Loucy (cell line): ENCODE results near the gene LAMB3.

ENCODE experiments used
- H2AFZ ChIP-seq: fragments of 200-600 bp; sonication (generic); 2 replicates; pipeline ENCODE4 v1.6.0; 2016; ENCODE audit warnings: antibody characterized with exemption, mild to moderate bottlenecking, low read length, moderate library complexity
- H3F3A ChIP-seq: fragments of 200-600 bp; 2 replicates; pipeline ENCODE4 v1.6.0; 2016; ENCODE audit warnings: antibody characterized with exemption, low read depth, mild to moderate bottlenecking
- H3K27me3 ChIP-seq: fragments of 200-600 bp; sonication (generic); 2 replicates; pipeline ENCODE4 v1.6.1; 2014; ENCODE audit warnings: low read length, mild to moderate bottlenecking; ENCODE audit not compliant: insufficient read depth, poor library complexity, severe bottlenecking
- H3K36me3 ChIP-seq: fragments of 200-600 bp; sonication (generic); 2 replicates; pipeline ENCODE4 v1.6.1; 2016; ENCODE audit warnings: low read length; ENCODE audit not compliant: insufficient read depth
- H3K4me1 ChIP-seq: fragments of 200-600 bp; sonication (generic); 2 replicates; pipeline ENCODE4 v1.5.1; 2014; ENCODE audit warnings: low read length, mild to moderate bottlenecking; ENCODE audit not compliant: insufficient read depth, poor library complexity, severe bottlenecking
- H3K4me2 ChIP-seq: fragments of 200-600 bp; sonication (generic); 2 replicates; pipeline ENCODE4 v1.6.0; 2014; ENCODE audit warnings: antibody characterized with exemption, low read length, low read depth, mild to moderate bottlenecking; ENCODE audit not compliant: poor library complexity, severe bottlenecking
- H3K4me3 ChIP-seq: fragments of 200-600 bp; sonication (generic); 2 replicates; pipeline ENCODE4 v1.5.1; 2014; ENCODE audit warnings: low read length, mild to moderate bottlenecking, mixed read lengths; ENCODE audit not compliant: poor library complexity, severe bottlenecking
- H3K79me2 ChIP-seq: fragments of 200-600 bp; sonication (generic); 2 replicates; pipeline ENCODE4 v1.6.1; 2014; ENCODE audit warnings: low read length; ENCODE audit not compliant: insufficient read depth
- H3K9ac ChIP-seq: fragments of 200-600 bp; sonication (generic); 2 replicates; pipeline ENCODE4 v1.6.0; 2014; ENCODE audit warnings: mild to moderate bottlenecking, low read depth, low read length, moderate library complexity; ENCODE audit not compliant: poor library complexity, severe bottlenecking
- H3K9me2 ChIP-seq: fragments of 200-600 bp; sonication (generic); replicated peaks from 2 replicates; pipeline ENCODE4 v1.6.1; 2016; ENCODE audit warnings: low read depth, low read length, mixed read lengths
- H3K9me3 ChIP-seq: fragments of 200-600 bp; sonication (generic); 2 replicates; pipeline ENCODE4 v1.6.1; 2014; ENCODE audit warnings: mild to moderate bottlenecking, antibody characterized with exemption, low read length, low read depth; ENCODE audit not compliant: insufficient read depth
- H4K20me1 ChIP-seq: fragments of 200-600 bp; sonication (generic); 2 replicates; pipeline ENCODE4 v1.6.0; 2014; ENCODE audit warnings: antibody characterized with exemption, low read length, mild to moderate bottlenecking; ENCODE audit not compliant: insufficient read depth, poor library complexity, severe bottlenecking
- EZH2phosphoT487 ChIP-seq: fragments of 200-600 bp; IDR thresholded peaks from 2 replicates; pipeline ENCODE4 v1.6.1; 2018; ENCODE audit warnings: antibody characterized with exemption, mild to moderate bottlenecking, moderate library complexity, borderline replicate concordance
- TF ChIP-seq, protein P1 (sequence below): fragments of 200-600 bp; sonication (generic); conservative IDR thresholded peaks from 2 replicates; pipeline ENCODE4 v1.5.1; 2014; ENCODE audit warnings: mild to moderate bottlenecking, antibody characterized with exemption, low read length

LAMB3 gene

DNA sequence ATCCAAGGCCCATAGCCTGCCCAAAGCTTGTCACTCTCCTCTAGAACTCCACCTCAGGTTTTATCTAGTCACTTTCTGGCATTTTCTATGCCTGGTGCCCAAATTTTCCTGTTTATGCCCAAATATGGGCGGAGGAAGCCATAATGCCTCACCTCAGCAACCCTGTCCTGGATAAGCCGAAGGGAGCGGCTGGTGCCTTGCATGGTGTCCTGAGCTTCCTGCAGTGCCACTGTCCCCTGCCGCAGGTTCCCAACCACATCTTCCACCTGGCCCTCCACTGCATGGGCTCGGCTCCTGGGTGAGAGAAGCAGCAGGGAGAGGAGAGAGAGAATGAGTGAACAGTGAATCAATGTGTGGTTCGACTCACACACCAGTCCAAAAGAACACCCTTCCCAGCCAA is 34.5 kb downstream of the LAMB3 start:
- Histone ChIP-seq H4K20me1 (no peaks in the 10 kb centered on the region), H3K9ac (no peak overlapping the region), H3K4me2 (no peak overlapping the region), H3K9me3 (no peaks in the 10 kb centered on the region), H3K4me1 (no peaks in the 10 kb centered on the region), H3K79me2 (no peaks in the 10 kb centered on the region), H2AFZ (no peak overlapping the region), H3F3A (no peaks in the 10 kb centered on the region), H3K4me3 (no peak overlapping the region), H3K27me3 (no peaks in the 10 kb centered on the region), H3K9me2 (no peaks in the 10 kb centered on the region), H3K36me3 (no peaks in the 10 kb centered on the region)
- TF ChIP-seq, protein P1, sequence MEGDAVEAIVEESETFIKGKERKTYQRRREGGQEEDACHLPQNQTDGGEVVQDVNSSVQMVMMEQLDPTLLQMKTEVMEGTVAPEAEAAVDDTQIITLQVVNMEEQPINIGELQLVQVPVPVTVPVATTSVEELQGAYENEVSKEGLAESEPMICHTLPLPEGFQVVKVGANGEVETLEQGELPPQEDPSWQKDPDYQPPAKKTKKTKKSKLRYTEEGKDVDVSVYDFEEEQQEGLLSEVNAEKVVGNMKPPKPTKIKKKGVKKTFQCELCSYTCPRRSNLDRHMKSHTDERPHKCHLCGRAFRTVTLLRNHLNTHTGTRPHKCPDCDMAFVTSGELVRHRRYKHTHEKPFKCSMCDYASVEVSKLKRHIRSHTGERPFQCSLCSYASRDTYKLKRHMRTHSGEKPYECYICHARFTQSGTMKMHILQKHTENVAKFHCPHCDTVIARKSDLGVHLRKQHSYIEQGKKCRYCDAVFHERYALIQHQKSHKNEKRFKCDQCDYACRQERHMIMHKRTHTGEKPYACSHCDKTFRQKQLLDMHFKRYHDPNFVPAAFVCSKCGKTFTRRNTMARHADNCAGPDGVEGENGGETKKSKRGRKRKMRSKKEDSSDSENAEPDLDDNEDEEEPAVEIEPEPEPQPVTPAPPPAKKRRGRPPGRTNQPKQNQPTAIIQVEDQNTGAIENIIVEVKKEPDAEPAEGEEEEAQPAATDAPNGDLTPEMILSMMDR: no peak
- TF ChIP-seq EZH2phosphoT487: no peak

DNA sequence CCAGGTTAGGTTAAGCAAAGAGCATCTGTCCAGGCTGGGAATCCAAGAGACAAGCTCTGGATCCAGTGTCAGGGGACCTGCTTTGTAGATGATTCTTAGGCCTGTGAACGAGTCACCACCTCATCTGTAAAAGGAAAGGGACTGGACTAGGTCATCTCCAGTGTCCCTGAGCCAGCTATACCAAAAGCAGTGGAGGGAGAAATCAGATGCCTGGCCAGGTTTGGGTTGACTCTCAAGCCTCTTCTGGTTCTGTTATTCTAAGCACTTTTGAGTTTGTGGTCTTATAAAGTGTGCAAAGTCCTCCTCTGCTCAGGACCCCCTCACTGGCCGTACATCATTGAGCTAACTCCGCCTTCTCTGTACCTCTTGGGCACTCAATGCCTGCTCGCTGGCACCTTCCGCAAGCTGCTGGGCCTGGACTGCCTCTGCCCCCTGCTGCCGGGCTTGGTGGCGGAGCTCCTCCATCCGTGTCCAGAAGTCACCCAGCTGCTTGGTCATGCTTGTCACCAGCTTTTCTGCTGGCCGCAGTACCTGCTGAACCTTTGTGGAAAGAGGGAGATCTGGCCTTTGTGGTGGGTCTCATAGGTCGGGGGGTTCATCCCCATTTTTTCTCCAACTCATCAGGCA is 35.1 kb downstream of the LAMB3 start:
- Histone ChIP-seq H3K79me2 (no peaks in the 10 kb centered on the region), H3K36me3 (no peaks in the 10 kb centered on the region), H3K9ac (no peak overlapping the region), H3K9me2 (no peaks in the 10 kb centered on the region), H3K9me3 (no peaks in the 10 kb centered on the region), H3F3A (no peaks in the 10 kb centered on the region), H2AFZ (no peak overlapping the region), H3K4me1 (no peaks in the 10 kb centered on the region), H3K4me2 (no peak overlapping the region), H4K20me1 (no peaks in the 10 kb centered on the region), H3K27me3 (no peaks in the 10 kb centered on the region), H3K4me3 (no peak overlapping the region)
- TF ChIP-seq, protein P1: no peak
- TF ChIP-seq EZH2phosphoT487: no peak

- Histone ChIP-seq H3K27me3 (no peaks in the 10 kb centered on the region), H3K36me3 (no peaks in the 10 kb centered on the region)
Observed at GRCh38 chr1:209616366-209617046, 35.7 kb downstream of the LAMB3 start.

More at GRCh38 chr1:209616366-209617046, 35.7 kb downstream of the LAMB3 start:
- no peaks in the 10 kb centered on the region for H3K4me1 ChIP-seq
- no peak overlapping the region for H3K9ac ChIP-seq
- no peaks in the 10 kb centered on the region for H3K9me3 ChIP-seq
- H2AFZ ChIP-seq: no peak overlapping the region
- H3K79me2 ChIP-seq: no peaks in the 10 kb centered on the region
- TF ChIP-seq, protein P1: no peak
- TF ChIP-seq EZH2phosphoT487: no peak
- H4K20me1 ChIP-seq: no peaks in the 10 kb centered on the region
- no peaks in the 10 kb centered on the region for H3K9me2 ChIP-seq
- H3K4me2 ChIP-seq: no peak overlapping the region
- H3K4me3 ChIP-seq: no peak overlapping the region
- no peaks in the 10 kb centered on the region for H3F3A ChIP-seq
